Gastrocnemius medialis (tissue), 4 donors: ENCODE results near the gene GJA8. TPM values are rescaled to one million over a fixed set of nuclear protein-coding genes. Genes with fewer than 3 reads are reported as not detected.

Source experiments
- ATAC-seq, 2 donors: fragments of 150-250 bp; one replicate each; pipeline ENCODE4 v1.9.1; 2016
- DNase-seq, 2 donors: peaks; one replicate each; pipeline ENCODE4 v3.0.0-alpha.2; 2019
- H3K27ac ChIP-seq, 4 donors: fragments of 200-600 bp; sonication (generic); 1 replicate in 1 of 4; 2 replicates in 3 of 4; pipeline ENCODE4 v1.5.1; 2016 to 2018; ENCODE audit warnings: mild to moderate bottlenecking in 2 of 4, moderate library complexity in 1 of 4
- H3K27me3 ChIP-seq, 3 donors: fragments of 200-600 bp; sonication (generic) in 2 of 3; 1 replicate in 1 of 3; 2 replicates in 2 of 3; pipeline versions ENCODE4 v1.5.1 to v1.6.0; 2016 to 2019; ENCODE audit warnings: mild to moderate bottlenecking in 1 of 3, moderate library complexity in 1 of 3
- H3K36me3 ChIP-seq, 2 donors: fragments of 200-600 bp; sonication (generic) in 1 of 2; one replicate each; pipeline ENCODE4 v1.5.1; 2017 to 2018
- H3K4me1 ChIP-seq, 2 donors: fragments of 200-600 bp; sonication (generic) in 1 of 2; one replicate each; pipeline ENCODE4 v1.5.1; 2016 to 2017; ENCODE audit warnings: mild to moderate bottlenecking in 2 of 2
- H3K4me3 ChIP-seq, 4 donors: fragments of 200-600 bp; sonication (generic) in 3 of 4; 1 replicate in 1 of 4; 2 replicates in 3 of 4; pipeline ENCODE4 v1.5.1; 2016 to 2019; ENCODE audit warnings: mild to moderate bottlenecking in 2 of 4
- H3K9me3 ChIP-seq, 3 donors: fragments of 200-600 bp; sonication (generic) in 2 of 3; 1 replicate in 1 of 3; 2 replicates in 2 of 3; pipeline ENCODE4 v1.5.1; 2016 to 2019
- POLR2A ChIP-seq, 2 donors: fragments of 450-650 bp; IDR thresholded peaks; one replicate each; pipeline ENCODE4 v1.6.1; 2017; ENCODE audit warnings: antibody characterized with exemption in 2 of 2, mild to moderate bottlenecking in 2 of 2, moderate library complexity in 2 of 2
- in situ Hi-C, 4 donors: fragments of 200-750 bp; cut with MboI; loops; one replicate each; pipeline versions ENCODE4 v1.15.0 to v1.8.0; 2017; ENCODE audit warnings: low sequenced_read_pairs in 4 of 4
- intact Hi-C: fragments of 100-400 bp; cut with DNase I; formaldehyde crosslinking; loops from one replicate; pipeline ENCODE4 v1.15.1; 2023; ENCODE audit warnings: low total_unique reads
- total RNA-seq, 4 donors: library from RNA; depleted of rRNA; stranded (reverse); fragments of >200 nt; gene quantifications; one replicate each; pipeline versions ENCODE4 v1.1.0 to v1.2.3, GENCODE V29; 2016
- TF ChIP-seq, protein P1 (sequence below), 5 experiments: fragments of 450-650 bp in 3 of 5; fragments of 200-600 bp in 2 of 5; sonication (generic) in 2 of 5; IDR thresholded peaks in 4 of 5; conservative IDR thresholded peaks in 1 of 5; 1 replicate in 4 of 5; 2 replicates in 1 of 5; pipeline ENCODE4 v1.5.1; 2016 to 2019; ENCODE audit warnings: antibody characterized with exemption in 5 of 5, mild to moderate bottlenecking in 3 of 5, moderate library complexity in 3 of 5

The GJA8 gene
- total RNA-seq, 4 donors from 2014 or later, result not detected

DNA sequence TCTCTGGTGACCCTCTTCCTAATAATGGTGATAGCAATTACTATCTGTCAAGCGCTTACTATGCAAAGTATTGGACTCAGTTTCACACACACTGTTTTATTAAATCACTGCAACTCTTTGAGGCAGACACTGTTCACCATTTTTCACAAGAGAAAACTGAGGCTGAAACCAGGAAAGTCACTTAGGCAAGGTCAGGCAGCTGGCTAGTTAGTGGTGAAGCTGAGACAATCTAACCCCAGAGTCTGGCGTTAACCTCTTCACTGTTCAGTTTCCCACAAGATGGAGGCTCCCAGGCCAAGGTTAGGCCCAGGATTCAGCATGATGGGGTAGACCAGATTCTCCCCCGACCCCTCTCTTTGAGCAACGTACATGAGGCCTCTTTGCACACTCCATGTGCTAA lies 4.8 kb upstream of the GJA8 start:
- Histone ChIP-seq H3K36me3 (no peaks in the 10 kb centered on the region), H3K9me3 (no peaks in the 10 kb centered on the region), H3K4me1 (no peaks in the 10 kb centered on the region), H3K27ac (no peak overlapping the region), H3K4me3 (no peak overlapping the region), H3K27me3 (no peaks in the 10 kb centered on the region)
- ATAC-seq, result no peak
- in situ Hi-C loops (loop anchor here (10.0 to 25.0 kb wide), 5 partner anchors 173 to 635 kb away; no protein-coding TSS in a partner anchor), intact Hi-C loops (loop anchor here (2.0 kb wide), 1 partner anchor 625 kb away; no protein-coding TSS in a partner anchor)
- TF ChIP-seq POLR2A (IDR thresholded peaks at IDR 0.05), result no peak
- TF ChIP-seq, protein P1, sequence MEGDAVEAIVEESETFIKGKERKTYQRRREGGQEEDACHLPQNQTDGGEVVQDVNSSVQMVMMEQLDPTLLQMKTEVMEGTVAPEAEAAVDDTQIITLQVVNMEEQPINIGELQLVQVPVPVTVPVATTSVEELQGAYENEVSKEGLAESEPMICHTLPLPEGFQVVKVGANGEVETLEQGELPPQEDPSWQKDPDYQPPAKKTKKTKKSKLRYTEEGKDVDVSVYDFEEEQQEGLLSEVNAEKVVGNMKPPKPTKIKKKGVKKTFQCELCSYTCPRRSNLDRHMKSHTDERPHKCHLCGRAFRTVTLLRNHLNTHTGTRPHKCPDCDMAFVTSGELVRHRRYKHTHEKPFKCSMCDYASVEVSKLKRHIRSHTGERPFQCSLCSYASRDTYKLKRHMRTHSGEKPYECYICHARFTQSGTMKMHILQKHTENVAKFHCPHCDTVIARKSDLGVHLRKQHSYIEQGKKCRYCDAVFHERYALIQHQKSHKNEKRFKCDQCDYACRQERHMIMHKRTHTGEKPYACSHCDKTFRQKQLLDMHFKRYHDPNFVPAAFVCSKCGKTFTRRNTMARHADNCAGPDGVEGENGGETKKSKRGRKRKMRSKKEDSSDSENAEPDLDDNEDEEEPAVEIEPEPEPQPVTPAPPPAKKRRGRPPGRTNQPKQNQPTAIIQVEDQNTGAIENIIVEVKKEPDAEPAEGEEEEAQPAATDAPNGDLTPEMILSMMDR (IDR thresholded peaks at IDR 0.05 in 4 of 5, conservative IDR thresholded peaks at IDR 0.05 in 1 of 5), result no peak
- no peak for DNase-seq

DNA sequence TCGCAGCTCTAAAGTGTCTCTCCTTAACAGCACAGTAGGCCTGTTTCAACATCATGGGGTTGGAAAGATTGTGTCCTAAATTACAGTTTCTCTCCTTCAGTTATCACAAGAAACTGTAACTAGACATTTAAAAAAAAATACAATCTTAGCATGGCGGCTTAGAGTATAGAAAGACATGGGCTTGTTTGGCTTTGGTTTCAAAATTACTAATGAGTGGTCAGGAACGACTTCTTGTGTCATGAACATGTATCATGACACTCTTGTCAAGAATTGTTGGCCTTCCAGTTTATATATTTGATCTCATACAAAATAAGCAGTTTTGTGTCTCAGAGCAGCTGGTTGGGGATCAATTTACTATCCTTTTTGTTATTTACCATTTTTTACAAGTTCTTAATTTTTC lies 2.1 kb downstream of the GJA8 start:
- ATAC-seq, result no peak
- H3K9me3 ChIP-seq, result no peaks in the 10 kb centered on the region
- H3K27ac ChIP-seq, result no peak overlapping the region
- TF ChIP-seq, protein P1 (IDR thresholded peaks at IDR 0.05 in 4 of 5, conservative IDR thresholded peaks at IDR 0.05 in 1 of 5), result no peak
- TF ChIP-seq POLR2A (IDR thresholded peaks at IDR 0.05), result no peak
- H3K27me3 ChIP-seq, result no peaks in the 10 kb centered on the region
- DNase-seq, result no peak
- intact Hi-C loops (no loop called here), in situ Hi-C loops (no loop called here)
- H3K4me3 ChIP-seq, result no peak overlapping the region
- no peaks in the 10 kb centered on the region for H3K4me1 ChIP-seq
- H3K36me3 ChIP-seq, result no peaks in the 10 kb centered on the region

DNA sequence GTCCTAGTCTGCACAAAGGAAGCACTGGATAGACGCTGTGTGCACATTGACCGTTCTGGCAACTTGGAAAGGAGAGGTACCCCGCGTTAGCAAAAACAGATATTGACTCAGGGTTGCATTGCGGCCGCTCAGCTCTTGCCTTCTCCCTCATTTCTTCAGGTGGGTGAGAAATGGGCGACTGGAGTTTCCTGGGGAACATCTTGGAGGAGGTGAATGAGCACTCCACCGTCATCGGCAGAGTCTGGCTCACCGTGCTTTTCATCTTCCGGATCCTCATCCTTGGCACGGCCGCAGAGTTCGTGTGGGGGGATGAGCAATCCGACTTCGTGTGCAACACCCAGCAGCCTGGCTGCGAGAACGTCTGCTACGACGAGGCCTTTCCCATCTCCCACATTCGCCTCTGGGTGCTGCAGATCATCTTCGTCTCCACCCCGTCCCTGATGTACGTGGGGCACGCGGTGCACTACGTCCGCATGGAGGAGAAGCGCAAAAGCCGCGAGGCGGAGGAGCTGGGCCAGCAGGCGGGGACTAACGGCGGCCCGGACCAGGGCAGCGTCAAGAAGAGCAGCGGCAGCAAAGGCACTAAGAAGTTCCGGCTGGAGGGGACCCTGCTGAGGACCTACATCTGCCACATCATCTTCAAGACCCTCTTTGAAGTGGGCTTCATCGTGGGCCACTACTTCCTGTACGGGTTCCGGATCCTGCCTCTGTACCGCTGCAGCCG lies 5.4 kb downstream of the GJA8 start:
- intact Hi-C loops (no loop called here), in situ Hi-C loops (no loop called here)
- Histone ChIP-seq H3K27me3 (no peaks in the 10 kb centered on the region), H3K4me1 (no peaks in the 10 kb centered on the region), H3K9me3 (no peaks in the 10 kb centered on the region), H3K36me3 (no peaks in the 10 kb centered on the region), H3K27ac (no peak overlapping the region), H3K4me3 (no peak overlapping the region)
- ATAC-seq, result no peak
- DNase-seq, result no peak
- TF ChIP-seq, protein P1 (IDR thresholded peaks at IDR 0.05 in 4 of 5, conservative IDR thresholded peaks at IDR 0.05 in 1 of 5), result no peak
- no peak for TF ChIP-seq POLR2A (IDR thresholded peaks at IDR 0.05)

DNA sequence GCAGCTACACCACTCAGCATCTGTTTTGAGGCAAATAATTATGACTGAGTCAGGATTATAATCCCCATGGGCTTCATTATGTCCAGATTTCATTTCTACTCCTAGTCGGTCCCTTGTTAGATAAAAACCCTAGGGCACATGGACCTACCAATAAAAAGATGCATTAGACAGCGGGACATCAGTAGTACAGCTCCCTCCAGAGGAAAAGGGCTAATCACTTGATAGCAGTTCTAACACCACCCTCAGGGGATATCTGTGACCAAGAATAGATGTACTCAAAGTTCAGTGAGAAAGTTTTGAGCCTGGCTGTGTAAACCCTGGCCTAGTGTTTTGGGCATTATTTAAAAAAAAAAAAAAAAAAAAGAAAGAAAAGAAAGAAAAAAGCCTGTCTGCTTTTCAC lies 10.0 kb downstream of the GJA8 start:
- H3K9me3 ChIP-seq, result no peaks in the 10 kb centered on the region
- H3K4me3 ChIP-seq, result no peak overlapping the region
- ATAC-seq (no peak), DNase-seq (no peak)
- no peaks in the 10 kb centered on the region for H3K27me3 ChIP-seq
- intact Hi-C loops, result no loop called here
- in situ Hi-C loops, result no loop called here
- H3K27ac ChIP-seq, result no peak overlapping the region
- H3K36me3 ChIP-seq, result no peaks in the 10 kb centered on the region
- H3K4me1 ChIP-seq, result no peaks in the 10 kb centered on the region
- TF ChIP-seq, protein P1 (IDR thresholded peaks at IDR 0.05 in 4 of 5, conservative IDR thresholded peaks at IDR 0.05 in 1 of 5), result no peak
- TF ChIP-seq POLR2A (IDR thresholded peaks at IDR 0.05), result no peak
